Spleen (tissue), 7 donors: ENCODE results near the gene HSD11B1L.

ENCODE experiments used
- CTCF ChIP-seq, 11 experiments: fragments of 200-600 bp in 7 of 11; fragments of 450-650 bp in 4 of 11; sonication (generic) in 4 of 11; IDR thresholded peaks in 8 of 11; conservative IDR thresholded peaks in 3 of 11; 1 replicate in 7 of 11; 2 replicates in 4 of 11; pipeline versions ENCODE4 v1.4.0 to v1.8.0; 2016 to 2021; ENCODE audit warnings: antibody characterized with exemption in 11 of 11, inconsistent platforms in 4 of 11, mild to moderate bottlenecking in 1 of 11
- POLR2AphosphoS5 ChIP-seq, 3 donors: sonication (generic); formaldehyde crosslinking; IDR thresholded peaks; one replicate each; pipeline ENCODE4 v1.5.1; 2017; ENCODE audit warnings: antibody characterized with exemption in 3 of 3
- donor health status: DM: no; HTN: no; CAD: no; lungs with moderate emphysema.
- donor health status: DM: no; HTN: no; CAD: no.
- donor health status: DM: no; HTN: no; CAD: no.

GRCh38 chr19:5714816-5715215 lies 34.0 kb downstream of the HSD11B1L start:
- TF ChIP-seq CTCF (IDR thresholded peaks at IDR 0.05 in 8 of 11, conservative IDR thresholded peaks at IDR 0.05 in 3 of 11) = no peak
- TF ChIP-seq POLR2AphosphoS5 (IDR thresholded peaks at IDR 0.05) = no peak
